HL-60 (cell line): ENCODE results near the gene PRR5.

Source experiments
- DNase-seq, 2 experiments: peaks; one replicate each; pipeline ENCODE4 v3.0.0-alpha.2; 2010 to 2020; ENCODE audit warnings: low read depth in 1 of 2, low spot score in 1 of 2
- H3K27ac ChIP-seq: fragments of 250-450 bp; sonication (Bioruptor Pico); replicated peaks from 2 replicates; pipeline ENCODE4 v1.5.1; 2020; ENCODE audit warnings: mild to moderate bottlenecking, moderate library complexity
- H3K27me3 ChIP-seq: fragments of 250-450 bp; sonication (Bioruptor Pico); 2 replicates; pipeline ENCODE4 v1.5.1; 2021; ENCODE audit warnings: mild to moderate bottlenecking, moderate library complexity; ENCODE audit not compliant: insufficient read depth, poor library complexity, severe bottlenecking
- H3K4me3 ChIP-seq: replicated peaks from 2 replicates; pipeline ENCODE4 v1.5.1; 2011; ENCODE audit warnings: mild to moderate bottlenecking, control low read depth, low read length; ENCODE audit not compliant: insufficient read depth
- CTCF ChIP-seq: IDR thresholded peaks from one replicate; pipeline ENCODE4 v1.5.1; 2011; ENCODE audit warnings: low read length, control low read depth, inconsistent platforms; ENCODE audit not compliant: insufficient read depth
- GABPA ChIP-seq: IDR thresholded peaks from 2 replicates; pipeline ENCODE4 v1.6.1; 2012; ENCODE audit warnings: low read depth
- POLR2AphosphoS5 ChIP-seq: IDR thresholded peaks from 2 replicates; pipeline ENCODE4 v1.6.1; 2012; ENCODE audit warnings: low read depth
- REST ChIP-seq: IDR thresholded peaks from 2 replicates; pipeline ENCODE4 v1.6.1; 2012; ENCODE audit warnings: low read depth; ENCODE audit not compliant: insufficient replicate concordance
- SPI1 ChIP-seq: IDR thresholded peaks from 2 replicates; pipeline ENCODE4 v1.6.1; 2012; ENCODE audit warnings: low read depth, mild to moderate bottlenecking, borderline replicate concordance

PRR5 gene

GRCh38 chr22:44764974-44765373, 63.0 kb downstream of the PRR5 start:
- H3K27ac ChIP-seq: no peak overlapping the region
- peak in 1 of 2 experiments; percentile 9 for DNase-seq

GRCh38 chr22:44765571-44766285, 63.7 kb downstream of the PRR5 start:
- DNase-seq: no peak
- no peak overlapping the region for H3K4me3 ChIP-seq
- TF ChIP-seq CTCF (no peak), GABPA (no peak), REST (no peak), POLR2AphosphoS5 (no peak), SPI1 (no peak)
- H3K27me3 ChIP-seq: no peaks in the 10 kb centered on the region
- H3K27ac ChIP-seq: no peak overlapping the region

More at GRCh38 chr22:44764974-44765373, 63.0 kb downstream of the PRR5 start:
- H3K4me3 ChIP-seq: no peak overlapping the region
- TF ChIP-seq CTCF (no peak), GABPA (no peak), POLR2AphosphoS5 (no peak), SPI1 (no peak), REST (no peak)
- H3K27me3 ChIP-seq: no peaks in the 10 kb centered on the region

- TF ChIP-seq SPI1 (no peak), CTCF (no peak), POLR2AphosphoS5 (no peak), REST (no peak), GABPA (no peak)
- no peak overlapping the region for H3K4me3 ChIP-seq
- H3K27ac ChIP-seq: no peak overlapping the region
- no peak for DNase-seq
- no peaks in the 10 kb centered on the region for H3K27me3 ChIP-seq
These were observed 71.1 kb downstream of the PRR5 start for GRCh38 chr22:44773082-44773481.
